PFSK-1 (cell line): Measurements from ENCODE around the gene ABCA7.

Experiments used
- FOXP2 ChIP-seq: optimal IDR thresholded peaks from 2 replicates; pipeline ENCODE3; 2011; ENCODE audit warnings: borderline replicate concordance, control low read depth, inconsistent platforms; ENCODE audit not compliant: insufficient read depth; ENCODE audit errors: extremely low read length, extremely low read depth
- POLR2AphosphoS5 ChIP-seq: IDR thresholded peaks from 2 replicates; pipeline ENCODE4 v1.6.1; 2012; ENCODE audit warnings: low read depth, mild to moderate bottlenecking, control low read depth, low read length, moderate library complexity
- REST ChIP-seq, 2 experiments: IDR thresholded peaks; 2 replicates each; pipeline versions ENCODE4 v1.6.1 to v1.8.0; 2011 to 2012; ENCODE audit warnings: low read depth in 2 of 2, low read length in 2 of 2, control low read depth in 1 of 2, inconsistent platforms in 1 of 2, mild to moderate bottlenecking in 1 of 2, moderate library complexity in 1 of 2; ENCODE audit not compliant: insufficient read depth in 1 of 2
- SIN3A ChIP-seq: IDR thresholded peaks from 2 replicates; pipeline ENCODE4 v1.6.1; 2012; ENCODE audit warnings: mild to moderate bottlenecking, low read length, moderate library complexity, borderline replicate concordance; ENCODE audit not compliant: insufficient read depth
- TAF1 ChIP-seq: IDR thresholded peaks from 2 replicates; pipeline ENCODE4 v1.6.1; 2012; ENCODE audit warnings: low read length, control low read depth, borderline replicate concordance; ENCODE audit not compliant: insufficient read depth

Gene ABCA7

DNA sequence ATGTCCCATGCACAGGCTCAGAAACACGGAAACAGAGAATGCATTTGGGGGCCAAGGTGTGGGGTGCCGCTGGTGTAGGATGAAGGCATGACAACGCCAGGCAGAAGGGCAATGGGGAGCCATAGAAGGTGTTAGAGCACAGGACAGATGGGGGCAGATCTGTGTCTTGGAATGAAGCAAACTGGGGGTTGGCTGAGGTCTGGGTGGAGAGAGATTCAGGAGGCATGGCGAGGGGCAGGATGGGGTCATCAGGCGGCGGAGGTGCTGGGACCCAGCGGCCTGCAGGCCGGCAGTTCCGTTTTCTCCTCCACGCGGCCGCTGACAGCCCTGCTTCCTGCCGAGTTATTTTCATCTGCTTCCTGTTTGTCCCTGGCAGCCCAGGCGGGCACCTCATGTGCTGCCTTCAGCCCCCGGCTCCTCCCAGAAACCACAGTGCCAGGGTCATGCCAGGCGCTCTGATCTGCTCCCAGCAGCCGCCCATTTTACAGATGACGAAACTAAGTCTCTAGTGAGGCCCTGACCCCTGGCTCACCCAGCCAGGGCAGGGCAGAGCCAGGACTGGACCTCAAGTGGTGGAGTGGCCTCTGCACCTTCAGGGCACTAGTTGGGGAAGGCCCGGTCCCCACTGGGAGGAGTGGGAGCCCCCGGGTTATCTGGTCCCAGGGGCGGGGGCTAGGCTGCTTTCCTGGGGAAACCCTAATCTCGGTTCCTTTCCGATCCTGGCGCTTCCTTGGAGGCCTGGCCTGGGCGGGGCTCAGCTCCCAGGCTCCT is 29.3 kb downstream of the ABCA7 start:
- no peak for TF ChIP-seq TAF1
- peak; percentile 82 for TF ChIP-seq FOXP2

GRCh38 chr19:1070576-1070930 is 30.6 kb downstream of the ABCA7 start:
- no peak for TF ChIP-seq REST (IDR thresholded peaks at IDR 0.05; ENCODE audit: insufficient read depth in 1 of 2, low read depth in 2 of 2, low read length in 2 of 2)

GRCh38 chr19:1070931-1071791 is 31.3 kb downstream of the ABCA7 start:
- no peak for TF ChIP-seq REST (IDR thresholded peaks at IDR 0.05; ENCODE audit: insufficient read depth in 1 of 2, low read depth in 2 of 2, low read length in 2 of 2)
- TF ChIP-seq POLR2AphosphoS5: no peak
- TF ChIP-seq SIN3A: no peak
- TF ChIP-seq FOXP2: no peak
- TF ChIP-seq TAF1: no peak

DNA sequence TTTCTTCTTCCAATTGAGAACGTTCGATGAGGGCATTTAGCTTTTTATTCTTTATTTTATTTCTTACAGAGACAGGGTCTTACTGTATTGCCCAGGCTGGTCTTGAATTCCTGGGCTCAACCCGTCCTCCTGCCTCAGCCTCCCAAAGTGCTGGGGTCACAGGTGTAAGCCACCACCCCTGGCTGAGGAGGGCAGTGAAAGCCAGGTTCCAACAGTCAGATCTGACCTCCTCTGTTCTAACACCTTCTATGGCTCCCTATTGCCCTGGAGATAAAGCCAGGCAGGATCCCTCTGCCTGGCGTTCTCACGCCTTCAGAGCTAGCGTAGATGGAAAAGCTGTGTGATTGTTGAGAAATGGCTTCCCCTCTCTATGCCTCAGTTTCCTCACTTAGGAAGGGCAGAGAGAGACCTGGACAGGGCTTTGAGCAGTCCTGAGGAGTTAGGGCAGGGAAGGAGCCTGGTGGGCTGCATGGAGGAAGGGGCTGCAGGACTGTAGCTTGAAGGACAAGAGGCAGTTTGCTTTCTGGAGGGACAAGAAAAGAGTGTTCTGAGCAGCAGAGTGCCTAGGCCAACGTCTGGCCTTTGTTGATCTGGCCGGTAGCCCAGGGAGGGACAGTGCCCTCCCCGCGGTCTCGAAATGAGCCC is 32.6 kb downstream of the ABCA7 start:
- TF ChIP-seq SIN3A (no peak), POLR2AphosphoS5 (no peak), FOXP2 (no peak), TAF1 (no peak)

DNA sequence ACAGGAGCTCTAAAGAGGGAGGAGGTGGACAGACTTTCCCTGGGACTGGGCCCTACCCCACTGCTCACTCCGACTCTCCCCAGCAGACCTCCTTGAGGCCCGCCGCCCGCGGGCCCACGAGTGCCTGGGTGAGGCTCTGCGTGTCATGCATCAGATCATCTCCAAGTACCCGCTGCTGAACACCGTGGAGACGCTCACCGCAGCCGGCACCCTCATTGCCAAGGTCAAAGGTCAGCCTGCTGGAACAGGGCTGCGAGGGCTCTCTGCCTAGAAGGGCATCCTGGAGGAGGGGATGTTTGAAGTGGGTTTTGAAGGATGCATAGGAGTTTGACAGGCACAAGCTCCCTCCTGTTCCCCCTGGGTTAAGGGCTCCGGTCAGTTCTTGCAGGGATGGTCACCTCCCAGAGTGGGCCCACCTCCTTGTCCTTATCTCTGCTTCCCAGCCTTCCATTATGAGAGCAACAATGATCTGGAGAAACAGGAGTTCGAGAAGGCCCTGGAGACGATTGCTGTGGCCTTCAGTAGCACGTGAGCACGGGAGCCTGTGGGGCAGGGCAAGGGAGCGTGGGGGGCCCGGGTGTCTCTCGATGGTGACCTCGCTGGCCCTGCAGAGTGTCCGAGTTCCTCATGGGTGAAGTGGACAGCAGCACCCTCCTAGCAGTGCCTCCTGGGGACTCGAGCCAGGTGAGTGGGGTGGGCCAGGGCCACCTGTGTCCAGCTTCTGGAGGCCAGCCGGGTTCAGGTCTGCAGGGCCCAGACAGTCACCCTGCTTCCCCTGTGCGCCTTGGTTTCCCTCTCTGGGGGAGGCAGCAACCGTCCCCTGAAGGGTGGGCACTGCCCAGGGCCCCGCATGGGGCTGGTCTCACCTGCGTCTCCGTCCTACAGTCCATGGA is 33.4 kb downstream of the ABCA7 start:
- TF ChIP-seq TAF1: no peak
- TF ChIP-seq SIN3A: no peak
- no peak for TF ChIP-seq POLR2AphosphoS5
- no peak for TF ChIP-seq REST (IDR thresholded peaks at IDR 0.05; ENCODE audit: insufficient read depth in 1 of 2, low read depth in 2 of 2, low read length in 2 of 2)
- TF ChIP-seq FOXP2: no peak
